ENCODE data around the gene AR. TPM values are rescaled to one million over a fixed set of nuclear protein-coding genes. Genes with fewer than 3 reads are reported as not detected.

AR gene
- total RNA-seq, 1 donor from 2014 or later, result 4.0 TPM

GRCh38 chrX:67613366-67613765 lies 69.5 kb downstream of the AR start:
- no peak overlapping the region for H3K4me3 Mint-ChIP-seq (ENCODE audit: unreplicated experiment)
- H3K4me1 Mint-ChIP-seq (ENCODE audit: low read depth), result peaks cover 25% of the 10 kb centered on the region
- peaks cover 31% of the 10 kb centered on the region for H3K9me3 Mint-ChIP-seq (ENCODE audit: low read depth)
- H3K27me3 Mint-ChIP-seq (ENCODE audit: low read depth), result no peaks in the 10 kb centered on the region
- peaks cover 2% of the 10 kb centered on the region for H3K36me3 Mint-ChIP-seq (ENCODE audit: low read depth)
- TF ChIP-seq CTCF (IDR thresholded peaks at IDR 0.05), result no peak
- DNase-seq (ENCODE audit: low spot score), result no peak
- H3K27ac Mint-ChIP-seq (ENCODE audit: unreplicated experiment), result no peak overlapping the region

- no peak overlapping the region for H3K4me3 Mint-ChIP-seq (ENCODE audit: unreplicated experiment)
- H3K4me1 Mint-ChIP-seq (ENCODE audit: low read depth), result peaks cover 25% of the 10 kb centered on the region
- TF ChIP-seq CTCF (IDR thresholded peaks at IDR 0.05), result no peak
- H3K9me3 Mint-ChIP-seq (ENCODE audit: low read depth), result peaks cover 34% of the 10 kb centered on the region
- DNase-seq (ENCODE audit: low spot score), result no peak
- H3K27me3 Mint-ChIP-seq (ENCODE audit: low read depth), result no peaks in the 10 kb centered on the region
- peaks cover 2% of the 10 kb centered on the region for H3K36me3 Mint-ChIP-seq (ENCODE audit: low read depth)
- no peak overlapping the region for H3K27ac Mint-ChIP-seq (ENCODE audit: unreplicated experiment)
These were observed 70.2 kb downstream of the AR start for GRCh38 chrX:67613996-67614395.

GRCh38 chrX:67614423-67614822 lies 70.6 kb downstream of the AR start:
- H3K9me3 Mint-ChIP-seq (ENCODE audit: low read depth), result peaks cover 38% of the 10 kb centered on the region
- no peak for DNase-seq (ENCODE audit: low spot score)
- H3K36me3 Mint-ChIP-seq (ENCODE audit: low read depth), result peaks cover 2% of the 10 kb centered on the region
- H3K4me1 Mint-ChIP-seq (ENCODE audit: low read depth), result peaks cover 29% of the 10 kb centered on the region
- H3K27me3 Mint-ChIP-seq (ENCODE audit: low read depth), result no peaks in the 10 kb centered on the region
- no peak overlapping the region for H3K4me3 Mint-ChIP-seq (ENCODE audit: unreplicated experiment)
- no peak for TF ChIP-seq CTCF (IDR thresholded peaks at IDR 0.05)
- peak overlapping the region; percentile 71 for H3K27ac Mint-ChIP-seq (ENCODE audit: unreplicated experiment)

GRCh38 chrX:67619253-67619652 lies 75.4 kb downstream of the AR start:
- no peak for TF ChIP-seq CTCF (IDR thresholded peaks at IDR 0.05)
- DNase-seq (ENCODE audit: low spot score), result no peak
- Mint-ChIP-seq H3K9me3 (ENCODE audit: low read depth) (peaks cover 49% of the 10 kb centered on the region), H3K36me3 (ENCODE audit: low read depth) (peaks cover 2% of the 10 kb centered on the region), H3K27ac (ENCODE audit: unreplicated experiment) (no peak overlapping the region), H3K4me1 (ENCODE audit: low read depth) (peaks cover 8% of the 10 kb centered on the region), H3K4me3 (ENCODE audit: unreplicated experiment) (no peak overlapping the region), H3K27me3 (ENCODE audit: low read depth) (no peaks in the 10 kb centered on the region)

GRCh38 chrX:67622053-67622585 lies 78.3 kb downstream of the AR start:
- Mint-ChIP-seq H3K4me3 (ENCODE audit: unreplicated experiment) (no peak overlapping the region), H3K27me3 (ENCODE audit: low read depth) (no peaks in the 10 kb centered on the region), H3K27ac (ENCODE audit: unreplicated experiment) (no peak overlapping the region), H3K36me3 (ENCODE audit: low read depth) (no peaks in the 10 kb centered on the region), H3K9me3 (ENCODE audit: low read depth) (peaks cover 38% of the 10 kb centered on the region), H3K4me1 (ENCODE audit: low read depth) (peaks cover 5% of the 10 kb centered on the region)
- TF ChIP-seq CTCF (IDR thresholded peaks at IDR 0.05), result no peak
- no peak for DNase-seq (ENCODE audit: low spot score)
